Astrocyte (in vitro differentiated cells and primary cell): ENCODE results near the gene ARSK. TPM values are rescaled to one million over a fixed set of nuclear protein-coding genes. Genes with fewer than 3 reads are reported as not detected.
A peak's percentile ranks its signal among the peaks of the same experiment; 100 is the strongest.

Source experiments
- DNase-seq: peaks from one replicate; pipeline ENCODE4 v3.0.0-alpha.2; 2010; ENCODE audit warnings: low read depth
- FAIRE-seq: peaks from 2 replicates; lab custom pipeline; 2011; peaks lifted over from hg19 to GRCh38; lab: Jason Lieb, UNC
- H2AFZ ChIP-seq: 2 replicates; pipeline ENCODE4 v1.6.0; 2012; ENCODE audit warnings: low read depth, low read length, inconsistent platforms
- H3K27ac ChIP-seq: 2 replicates; pipeline ENCODE4 v1.5.1; 2011; ENCODE audit warnings: low read depth, low read length, inconsistent platforms
- H3K27me3 ChIP-seq: 2 replicates; pipeline ENCODE4 v1.6.0; 2011; ENCODE audit warnings: low read length, inconsistent platforms; ENCODE audit not compliant: insufficient read depth
- H3K36me3 ChIP-seq: 2 replicates; pipeline ENCODE4 v1.5.1; 2011; ENCODE audit warnings: low read length, inconsistent platforms; ENCODE audit not compliant: insufficient read depth
- H3K4me1 ChIP-seq: 2 replicates; pipeline ENCODE4 v1.5.1; 2011; ENCODE audit warnings: low read length, inconsistent platforms; ENCODE audit not compliant: insufficient read depth
- H3K4me2 ChIP-seq: 2 replicates; pipeline ENCODE4 v1.6.0; 2012; ENCODE audit warnings: low read length, inconsistent platforms
- H3K4me3 ChIP-seq: 2 replicates; pipeline ENCODE4 v1.5.1; 2011; ENCODE audit warnings: low read depth, mild to moderate bottlenecking, low read length, inconsistent platforms; ENCODE audit not compliant: insufficient read depth
- H3K79me2 ChIP-seq: 2 replicates; pipeline ENCODE4 v1.6.0; 2012; ENCODE audit warnings: mild to moderate bottlenecking, low read length, inconsistent platforms; ENCODE audit not compliant: insufficient read depth
- H3K9ac ChIP-seq: 2 replicates; pipeline ENCODE4 v1.6.0; 2012; ENCODE audit warnings: mild to moderate bottlenecking, low read length, inconsistent platforms
- H3K9me3 ChIP-seq: 2 replicates; pipeline ENCODE4 v1.5.1; 2012; ENCODE audit warnings: low read depth, mild to moderate bottlenecking, low read length, inconsistent platforms; ENCODE audit not compliant: insufficient read depth
- H4K20me1 ChIP-seq: 2 replicates; pipeline ENCODE4 v1.6.0; 2012; ENCODE audit warnings: low read length, inconsistent platforms; ENCODE audit not compliant: insufficient read depth
- H3K27ac Mint-ChIP-seq: one replicate; pipeline ENCODE4 v1.8.0; 2021; ENCODE audit warnings: mild to moderate bottlenecking, mixed read lengths; ENCODE audit not compliant: unreplicated experiment
- H3K27me3 Mint-ChIP-seq: one replicate; pipeline ENCODE4 v1.8.0; 2021; ENCODE audit warnings: low read depth, mixed read lengths; ENCODE audit not compliant: unreplicated experiment
- H3K36me3 Mint-ChIP-seq: one replicate; pipeline ENCODE4 v1.8.0; 2021; ENCODE audit warnings: low read depth, mixed read lengths; ENCODE audit not compliant: unreplicated experiment
- H3K4me1 Mint-ChIP-seq: one replicate; pipeline ENCODE4 v1.8.0; 2021; ENCODE audit warnings: low read depth, mixed read lengths; ENCODE audit not compliant: unreplicated experiment
- H3K4me3 Mint-ChIP-seq: one replicate; pipeline ENCODE4 v1.8.0; 2021; ENCODE audit warnings: mild to moderate bottlenecking, moderate library complexity, mixed read lengths; ENCODE audit not compliant: unreplicated experiment
- H3K9me3 Mint-ChIP-seq: one replicate; pipeline ENCODE4 v1.8.0; 2021; ENCODE audit warnings: mild to moderate bottlenecking, mixed read lengths; ENCODE audit not compliant: unreplicated experiment
- EZH2 ChIP-seq: IDR thresholded peaks from 2 replicates; pipeline ENCODE4 v1.6.1; 2012; ENCODE audit warnings: mild to moderate bottlenecking, low read length, inconsistent platforms; ENCODE audit not compliant: insufficient read depth
- total RNA-seq: library from RNA; stranded (reverse); gene quantifications from 2 replicates; pipeline ENCODE4 v1.2.1, GENCODE V29; 2021
- TF ChIP-seq, protein P1 (sequence below): IDR thresholded peaks from 2 replicates; pipeline ENCODE4 v1.5.1; 2011; ENCODE audit warnings: low read depth, mild to moderate bottlenecking, inconsistent platforms, low read length, moderate library complexity; ENCODE audit not compliant: insufficient read depth

The ARSK gene
- total RNA-seq, 1 donor from 2014 or later = 9.0 TPM

DNA sequence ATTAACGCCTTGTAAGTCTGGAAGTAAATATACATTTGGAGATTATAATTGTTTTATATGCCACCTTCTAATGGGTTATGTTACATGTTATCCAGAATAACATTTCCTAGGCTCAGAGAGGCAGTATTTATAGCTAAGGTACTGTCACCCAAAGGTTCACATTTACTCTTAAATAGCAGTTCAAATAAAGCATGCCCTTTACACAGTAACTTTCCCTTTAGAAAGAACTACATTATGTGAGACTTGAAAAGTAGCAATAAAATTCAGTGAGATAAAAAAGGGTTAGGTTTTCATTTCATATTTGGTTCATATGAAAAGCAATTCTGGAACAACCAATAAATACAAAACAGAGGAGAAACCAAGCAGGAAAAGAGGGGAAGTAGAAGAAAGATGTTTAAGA is 35.2 kb upstream of the ARSK start:
- Mint-ChIP-seq H3K4me3 (no peak overlapping the region), H3K9me3 (no peaks in the 10 kb centered on the region), H3K36me3 (peaks cover 9% of the 10 kb centered on the region), H3K27ac (no peak overlapping the region), H3K27me3 (no peaks in the 10 kb centered on the region), H3K4me1 (no peaks in the 10 kb centered on the region)
- H2AFZ ChIP-seq = no peak overlapping the region
- DNase-seq (no peak), FAIRE-seq (no peak)
- H3K27me3 ChIP-seq = no peaks in the 10 kb centered on the region
- H3K79me2 ChIP-seq = no peaks in the 10 kb centered on the region
- H3K9ac ChIP-seq = no peak overlapping the region
- H3K9me3 ChIP-seq = no peaks in the 10 kb centered on the region
- H4K20me1 ChIP-seq = no peaks in the 10 kb centered on the region
- H3K4me2 ChIP-seq = no peak overlapping the region
- H3K27ac ChIP-seq = no peak overlapping the region
- H3K36me3 ChIP-seq = peaks cover 42% of the 10 kb centered on the region
- TF ChIP-seq EZH2 = no peak
- TF ChIP-seq, protein P1, sequence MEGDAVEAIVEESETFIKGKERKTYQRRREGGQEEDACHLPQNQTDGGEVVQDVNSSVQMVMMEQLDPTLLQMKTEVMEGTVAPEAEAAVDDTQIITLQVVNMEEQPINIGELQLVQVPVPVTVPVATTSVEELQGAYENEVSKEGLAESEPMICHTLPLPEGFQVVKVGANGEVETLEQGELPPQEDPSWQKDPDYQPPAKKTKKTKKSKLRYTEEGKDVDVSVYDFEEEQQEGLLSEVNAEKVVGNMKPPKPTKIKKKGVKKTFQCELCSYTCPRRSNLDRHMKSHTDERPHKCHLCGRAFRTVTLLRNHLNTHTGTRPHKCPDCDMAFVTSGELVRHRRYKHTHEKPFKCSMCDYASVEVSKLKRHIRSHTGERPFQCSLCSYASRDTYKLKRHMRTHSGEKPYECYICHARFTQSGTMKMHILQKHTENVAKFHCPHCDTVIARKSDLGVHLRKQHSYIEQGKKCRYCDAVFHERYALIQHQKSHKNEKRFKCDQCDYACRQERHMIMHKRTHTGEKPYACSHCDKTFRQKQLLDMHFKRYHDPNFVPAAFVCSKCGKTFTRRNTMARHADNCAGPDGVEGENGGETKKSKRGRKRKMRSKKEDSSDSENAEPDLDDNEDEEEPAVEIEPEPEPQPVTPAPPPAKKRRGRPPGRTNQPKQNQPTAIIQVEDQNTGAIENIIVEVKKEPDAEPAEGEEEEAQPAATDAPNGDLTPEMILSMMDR = no peak
- H3K4me3 ChIP-seq = no peak overlapping the region
- H3K4me1 ChIP-seq = no peaks in the 10 kb centered on the region

DNA sequence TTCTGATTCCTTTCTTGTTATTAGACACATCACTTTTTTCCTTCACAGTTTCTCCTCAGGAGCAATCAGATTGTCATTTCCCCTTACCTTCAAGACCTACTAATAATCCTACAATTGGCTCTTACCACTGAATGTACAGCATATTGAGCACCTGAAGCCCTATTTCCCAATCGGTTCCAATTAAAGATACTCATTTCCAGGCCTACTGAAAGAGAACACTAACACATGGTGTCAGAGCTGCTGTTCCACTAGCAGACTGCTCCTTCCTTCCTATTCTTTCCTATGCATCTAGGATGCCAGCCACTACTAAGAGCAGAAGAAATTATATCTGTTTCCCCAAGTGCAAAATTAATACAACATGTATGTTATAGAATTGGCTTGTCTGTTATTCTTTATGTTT is 34.7 kb upstream of the ARSK start:
- no peak for DNase-seq
- no peaks in the 10 kb centered on the region for H3K4me1 Mint-ChIP-seq
- Histone ChIP-seq H3K9me3 (no peaks in the 10 kb centered on the region), H3K4me2 (no peak overlapping the region), H2AFZ (no peak overlapping the region), H3K4me1 (no peaks in the 10 kb centered on the region), H3K27ac (no peak overlapping the region), H3K27me3 (no peaks in the 10 kb centered on the region), H3K79me2 (no peaks in the 10 kb centered on the region), H3K36me3 (peaks cover 37% of the 10 kb centered on the region), H3K4me3 (no peak overlapping the region), H3K9ac (no peak overlapping the region), H4K20me1 (no peaks in the 10 kb centered on the region)
- FAIRE-seq = no peak
- H3K36me3 Mint-ChIP-seq = peaks cover 9% of the 10 kb centered on the region
- no peak for TF ChIP-seq EZH2
- TF ChIP-seq, protein P1 = no peak
- H3K4me3 Mint-ChIP-seq = no peak overlapping the region
- H3K27me3 Mint-ChIP-seq = no peaks in the 10 kb centered on the region
- no peaks in the 10 kb centered on the region for H3K9me3 Mint-ChIP-seq
- no peak overlapping the region for H3K27ac Mint-ChIP-seq

DNA sequence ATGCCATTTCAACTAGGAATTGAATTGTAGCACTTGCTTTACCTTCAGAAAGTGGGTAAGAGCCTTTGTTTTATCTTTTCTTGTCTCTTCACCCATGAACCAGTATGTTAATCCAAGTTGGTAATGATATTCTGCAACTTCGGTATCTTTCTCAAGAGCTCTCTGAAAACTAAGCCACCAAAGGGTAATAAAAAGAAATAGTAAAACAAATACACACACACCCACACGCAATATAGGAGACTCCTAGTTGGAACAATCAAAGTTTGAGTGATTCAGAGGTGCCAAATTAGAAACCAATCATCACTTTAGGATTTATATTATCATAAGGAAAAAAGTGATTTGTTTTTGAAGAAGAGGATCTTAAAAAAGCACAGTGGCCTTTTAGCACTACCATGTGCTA is 30.5 kb upstream of the ARSK start:
- Histone ChIP-seq H3K4me2 (no peak overlapping the region), H3K9me3 (no peaks in the 10 kb centered on the region), H3K4me3 (no peak overlapping the region), H3K79me2 (no peaks in the 10 kb centered on the region), H3K27me3 (no peaks in the 10 kb centered on the region), H2AFZ (no peak overlapping the region), H4K20me1 (no peaks in the 10 kb centered on the region), H3K9ac (no peak overlapping the region), H3K4me1 (no peaks in the 10 kb centered on the region), H3K27ac (no peak overlapping the region), H3K36me3 (peaks cover 30% of the 10 kb centered on the region)
- no peak for DNase-seq
- Mint-ChIP-seq H3K4me3 (no peak overlapping the region), H3K27ac (no peak overlapping the region), H3K9me3 (no peaks in the 10 kb centered on the region), H3K27me3 (no peaks in the 10 kb centered on the region), H3K4me1 (peaks cover 2% of the 10 kb centered on the region), H3K36me3 (peaks cover 9% of the 10 kb centered on the region)
- FAIRE-seq = peak; percentile 37
- no peak for TF ChIP-seq EZH2
- TF ChIP-seq, protein P1 = no peak
